Muscle of leg (tissue), 16 donors: ENCODE measurements around the gene KXD1. TPM values are rescaled to one million over a fixed set of nuclear protein-coding genes. Genes with fewer than 3 reads are reported as not detected.

ENCODE experiments used
- DNase-seq: peaks from one replicate; pipeline ENCODE4 v3.0.0; 2013
- H3K27ac ChIP-seq: one replicate; pipeline ENCODE4 v1.5.1; 2013; ENCODE audit warnings: mild to moderate bottlenecking, low read length, control low read depth
- H3K27me3 ChIP-seq: one replicate; pipeline ENCODE4 v1.6.1; 2013; ENCODE audit warnings: low read length; ENCODE audit not compliant: control insufficient read depth, insufficient read depth
- H3K36me3 ChIP-seq: one replicate; pipeline ENCODE4 v1.6.1; 2013; ENCODE audit warnings: low read length; ENCODE audit not compliant: control insufficient read depth, insufficient read depth
- H3K4me1 ChIP-seq: one replicate; pipeline ENCODE4 v1.6.1; 2013; ENCODE audit warnings: low read length; ENCODE audit not compliant: control insufficient read depth, insufficient read depth
- H3K4me3 ChIP-seq: one replicate; pipeline ENCODE4 v1.5.1; 2013; ENCODE audit warnings: low read length, control low read depth
- H3K9me3 ChIP-seq: replicated peaks from 2 replicates; pipeline ENCODE4 v1.6.1; 2013; ENCODE audit warnings: low read depth, low read length; ENCODE audit not compliant: control insufficient read depth
- WGBS: methylation state at CpG from one replicate; pipeline ENCODE4 v1.1.5; 2013; ENCODE audit warnings: missing lambda C conversion rate; ENCODE audit not compliant: insufficient coverage; 5-methylcytosine and 5-hydroxymethylcytosine counted together
- long read RNA-seq, 11 donors: transcript quantifications; one replicate each; lab custom pipeline, GENCODE V29; 2026
- polyA plus RNA-seq, 8 donors: library from polyadenylated mRNA; unstranded; fragments of 120-200 nt; gene quantifications; one replicate each; pipeline versions ENCODE4 v1.2.1 to v1.2.3, GENCODE V29; 2013; ENCODE audit warnings: inconsistent platforms in 1 of 8, low replicate concordance in 1 of 8; ENCODE audit not compliant: insufficient read length in 8 of 8, insufficient read depth in 1 of 8
- total RNA-seq: library from RNA; stranded (reverse); fragments of 120-200 nt; gene quantifications from one replicate; pipeline ENCODE4 v1.2.4, GENCODE V29; 2013

Gene KXD1
- total RNA-seq (47.1 TPM), polyA plus RNA-seq (10 to 100 TPM; 60.1 to 82.3 (median 75.3) TPM)
- long read RNA-seq, donor 1, transcript KXD1-201 (5 exons, 1,426 nt): major isoform, 5 of 6 reads
- long read RNA-seq, donor 1, partial matches to known transcripts: 0 of 6 reads
- long read RNA-seq, donor 1, other reads (novel, unspliced or antisense): 0 of 6 reads
- long read RNA-seq, donor 2, partial matches to known transcripts: 0 of 2 reads
- long read RNA-seq, donor 2, other reads (novel, unspliced or antisense): 0 of 2 reads
- long read RNA-seq, donor 3, transcript KXD1-205 (4 exons, 686 nt): minor isoform, 7 of 27 reads
- long read RNA-seq, donor 3, transcript KXD1-201 (5 exons, 1,426 nt): major isoform, 19 of 27 reads
- long read RNA-seq, donor 3, partial matches to known transcripts: 0 of 27 reads
- long read RNA-seq, donor 3, other reads (novel, unspliced or antisense): 0 of 27 reads
- long read RNA-seq, donor 4, transcript KXD1-205 (4 exons, 686 nt): minor isoform, 7 of 30 reads
- long read RNA-seq, donor 4, transcript KXD1-201 (5 exons, 1,426 nt): major isoform, 18 of 30 reads
- long read RNA-seq, donor 4, partial matches to known transcripts: 0 of 30 reads
- long read RNA-seq, donor 4, other reads (novel, unspliced or antisense): 0 of 30 reads
- long read RNA-seq, donor 5, transcript KXD1-205 (4 exons, 686 nt): minor isoform, 7 of 65 reads
- long read RNA-seq, donor 5, transcript KXD1-201 (5 exons, 1,426 nt): major isoform, 50 of 65 reads
- long read RNA-seq, donor 5, partial matches to known transcripts: 0 of 65 reads
- long read RNA-seq, donor 5, other reads (novel, unspliced or antisense): 0 of 65 reads
- long read RNA-seq, donor 6, transcript KXD1-201 (5 exons, 1,426 nt): major isoform, 40 of 52 reads
- long read RNA-seq, donor 6, transcript KXD1-205 (4 exons, 686 nt): minor isoform, 8 of 52 reads
- long read RNA-seq, donor 6, partial matches to known transcripts: 0 of 52 reads
- long read RNA-seq, donor 6, other reads (novel, unspliced or antisense): 0 of 52 reads
- long read RNA-seq, donor 7, transcript KXD1-201 (5 exons, 1,426 nt): major isoform, 33 of 74 reads
- long read RNA-seq, donor 7, partial matches to known transcripts: 31 of 74 reads
- long read RNA-seq, donor 7, other reads (novel, unspliced or antisense): 0 of 74 reads
- long read RNA-seq, donor 8, transcript KXD1-201 (5 exons, 1,426 nt): major isoform, 14 of 58 reads
- long read RNA-seq, donor 8, partial matches to known transcripts: 39 of 58 reads
- long read RNA-seq, donor 8, other reads (novel, unspliced or antisense): 0 of 58 reads
- long read RNA-seq, donor 9, transcript KXD1-201 (5 exons, 1,426 nt): major isoform, 20 of 26 reads
- long read RNA-seq, donor 9, partial matches to known transcripts: 0 of 26 reads
- long read RNA-seq, donor 9, other reads (novel, unspliced or antisense): 0 of 26 reads
- long read RNA-seq, donor 10, transcript KXD1-201 (5 exons, 1,426 nt): major isoform, 23 of 73 reads
- long read RNA-seq, donor 10, partial matches to known transcripts: 47 of 73 reads
- long read RNA-seq, donor 10, other reads (novel, unspliced or antisense): 0 of 73 reads
- long read RNA-seq, donor 11, transcript KXD1-201 (5 exons, 1,426 nt): major isoform, 33 of 47 reads
- long read RNA-seq, donor 11, partial matches to known transcripts: 9 of 47 reads
- long read RNA-seq, donor 11, other reads (novel, unspliced or antisense): 0 of 47 reads

- H3K4me1 ChIP-seq: peaks cover 24% of the 10 kb centered on the region
- H3K4me3 ChIP-seq: peak within 1 kb of the TSS; percentile 96
- H3K36me3 ChIP-seq: peaks cover 5% of the 10 kb centered on the region
- H3K27me3 ChIP-seq: no peaks in the 10 kb centered on the region
- H3K27ac ChIP-seq: peak within 1 kb of the TSS; percentile 97
- peak; percentile 100 for DNase-seq
- under 1% methylated on average over 52 of the region's 58 CpGs for WGBS
- no peaks in the 10 kb centered on the region for H3K9me3 ChIP-seq
Measured at GRCh38 chr19:18557411-18558201, at the start of gene KXD1. KXD1 (plus strand) TSS chr19:18557870; CDS start chr19:18562057, 4,187 bp downstream.

- H3K27ac ChIP-seq: peak overlapping the region; percentile 60
- H3K4me3 ChIP-seq: no peak overlapping the region
- no peaks in the 10 kb centered on the region for H3K27me3 ChIP-seq
- no peaks in the 10 kb centered on the region for H3K36me3 ChIP-seq
- H3K9me3 ChIP-seq: no peaks in the 10 kb centered on the region
- peaks cover 66% of the 10 kb centered on the region for H3K4me1 ChIP-seq
- WGBS: 74% methylated on average over 3 of the region's 7 CpGs
- DNase-seq: no peak
Measured at GRCh38 chr19:18508585-18508984, 49.1 kb upstream of the KXD1 start.

GRCh38 chr19:18510216-18510615 is 47.5 kb upstream of the KXD1 start:
- Histone ChIP-seq H3K4me3 (no peak overlapping the region), H3K36me3 (no peaks in the 10 kb centered on the region), H3K27ac (no peak overlapping the region), H3K4me1 (peaks cover 62% of the 10 kb centered on the region), H3K9me3 (no peaks in the 10 kb centered on the region), H3K27me3 (no peaks in the 10 kb centered on the region)
- WGBS: 96% methylated on average over 5 of the region's 8 CpGs
- no peak for DNase-seq

GRCh38 chr19:18513868-18514267 is 43.8 kb upstream of the KXD1 start:
- H3K9me3 ChIP-seq: no peaks in the 10 kb centered on the region
- H3K4me3 ChIP-seq: no peak overlapping the region
- H3K27me3 ChIP-seq: no peaks in the 10 kb centered on the region
- H3K27ac ChIP-seq: no peak overlapping the region
- H3K4me1 ChIP-seq: peaks cover 44% of the 10 kb centered on the region
- 26% methylated on average over 2 of the region's 11 CpGs for WGBS
- DNase-seq: peak; percentile 74
- H3K36me3 ChIP-seq: no peaks in the 10 kb centered on the region

- H3K27ac ChIP-seq: peak overlapping the region; percentile 77
- H3K36me3 ChIP-seq: no peaks in the 10 kb centered on the region
- 67% methylated on average over 12 of the region's 17 CpGs for WGBS
- no peaks in the 10 kb centered on the region for H3K9me3 ChIP-seq
- no peaks in the 10 kb centered on the region for H3K27me3 ChIP-seq
- peaks cover 48% of the 10 kb centered on the region for H3K4me1 ChIP-seq
- peak; percentile 58 for DNase-seq
- H3K4me3 ChIP-seq: no peak overlapping the region
Measured at GRCh38 chr19:18514800-18515682, 42.6 kb upstream of the KXD1 start.

- Histone ChIP-seq H3K9me3 (no peaks in the 10 kb centered on the region), H3K4me1 (peaks cover 56% of the 10 kb centered on the region)
Measured at GRCh38 chr19:18515959-18516358, 41.7 kb upstream of the KXD1 start.

GRCh38 chr19:18517606-18518005 is 40.1 kb upstream of the KXD1 start:
- Histone ChIP-seq H3K4me1 (peaks cover 60% of the 10 kb centered on the region), H3K27me3 (no peaks in the 10 kb centered on the region), H3K4me3 (no peak overlapping the region), H3K27ac (no peak overlapping the region), H3K9me3 (no peaks in the 10 kb centered on the region), H3K36me3 (no peaks in the 10 kb centered on the region)
- 96% methylated on average over 2 of the region's 4 CpGs for WGBS
- DNase-seq: no peak

More at GRCh38 chr19:18515959-18516358, 41.7 kb upstream of the KXD1 start:
- H3K36me3 ChIP-seq: no peaks in the 10 kb centered on the region
- no peak overlapping the region for H3K27ac ChIP-seq
- no peaks in the 10 kb centered on the region for H3K27me3 ChIP-seq
- 63% methylated on average over 4 of the region's 5 CpGs for WGBS
- no peak overlapping the region for H3K4me3 ChIP-seq
- DNase-seq: no peak

GRCh38 chr19:18518639-18519038 is 39.0 kb upstream of the KXD1 start:
- 98% methylated on average over 7 of the region's 9 CpGs for WGBS
- no peak overlapping the region for H3K4me3 ChIP-seq
- H3K27me3 ChIP-seq: no peaks in the 10 kb centered on the region
- DNase-seq: no peak
- peaks cover 56% of the 10 kb centered on the region for H3K4me1 ChIP-seq
- no peak overlapping the region for H3K27ac ChIP-seq
- H3K36me3 ChIP-seq: no peaks in the 10 kb centered on the region
- H3K9me3 ChIP-seq: no peaks in the 10 kb centered on the region
